Cardiac muscle cell (in vitro differentiated cells and primary cell): ENCODE data around the gene CTCF. TPM values are rescaled to one million over a fixed set of nuclear protein-coding genes. Genes with fewer than 3 reads are reported as not detected.

Experiments
- DNase-seq, 2 donors: peaks; one replicate each; pipeline versions ENCODE4 v3.0.0 to v3.0.0-alpha.2; 2010 to 2017; ENCODE audit warnings: low read depth in 1 of 2, low spot score in 1 of 2
- H3K27ac ChIP-seq: fragments of 200-600 bp; sonication (generic); 2 replicates; pipeline ENCODE4 v1.5.1; 2016
- H3K27me3 ChIP-seq: fragments of 200-600 bp; sonication (generic); 2 replicates; pipeline ENCODE4 v1.6.0; 2016; ENCODE audit warnings: control low read depth
- H3K36me3 ChIP-seq: fragments of 200-600 bp; sonication (generic); 2 replicates; pipeline ENCODE4 v1.5.1; 2016; ENCODE audit warnings: control low read depth
- H3K4me1 ChIP-seq: fragments of 200-600 bp; sonication (generic); 2 replicates; pipeline ENCODE4 v1.8.1; 2017; ENCODE audit warnings: low read depth, mild to moderate bottlenecking, mixed run types
- H3K4me3 ChIP-seq: fragments of 200-600 bp; sonication (generic); 2 replicates; pipeline ENCODE4 v1.5.1; 2016; ENCODE audit warnings: mild to moderate bottlenecking
- H3K9me3 ChIP-seq: fragments of 200-600 bp; sonication (generic); 2 replicates; pipeline ENCODE4 v1.5.1; 2017; ENCODE audit warnings: low read depth, mild to moderate bottlenecking, control low read depth
- polyA plus RNA-seq: library from polyadenylated mRNA; unstranded; fragments of >200 nt; fragmentation: Nextera tagmentation; extraction: Ambion mirVana; gene quantifications from 2 replicates; pipeline ENCODE4 v1.2.1, GENCODE V29; 2016
- total RNA-seq: library from RNA; depleted of rRNA; stranded (reverse); fragments of >200 nt; gene quantifications from 2 replicates; pipeline ENCODE4 v1.2.3, GENCODE V29; 2016
- TF ChIP-seq, protein P1 (sequence below): IDR thresholded peaks from 2 replicates; pipeline ENCODE4 v1.5.1; 2012; ENCODE audit warnings: low read depth, mild to moderate bottlenecking, low read length

Gene CTCF
- total and polyA plus RNA-seq, 2 experiments from 2014 or later: 33.9 to 38.0 TPM

DNA sequence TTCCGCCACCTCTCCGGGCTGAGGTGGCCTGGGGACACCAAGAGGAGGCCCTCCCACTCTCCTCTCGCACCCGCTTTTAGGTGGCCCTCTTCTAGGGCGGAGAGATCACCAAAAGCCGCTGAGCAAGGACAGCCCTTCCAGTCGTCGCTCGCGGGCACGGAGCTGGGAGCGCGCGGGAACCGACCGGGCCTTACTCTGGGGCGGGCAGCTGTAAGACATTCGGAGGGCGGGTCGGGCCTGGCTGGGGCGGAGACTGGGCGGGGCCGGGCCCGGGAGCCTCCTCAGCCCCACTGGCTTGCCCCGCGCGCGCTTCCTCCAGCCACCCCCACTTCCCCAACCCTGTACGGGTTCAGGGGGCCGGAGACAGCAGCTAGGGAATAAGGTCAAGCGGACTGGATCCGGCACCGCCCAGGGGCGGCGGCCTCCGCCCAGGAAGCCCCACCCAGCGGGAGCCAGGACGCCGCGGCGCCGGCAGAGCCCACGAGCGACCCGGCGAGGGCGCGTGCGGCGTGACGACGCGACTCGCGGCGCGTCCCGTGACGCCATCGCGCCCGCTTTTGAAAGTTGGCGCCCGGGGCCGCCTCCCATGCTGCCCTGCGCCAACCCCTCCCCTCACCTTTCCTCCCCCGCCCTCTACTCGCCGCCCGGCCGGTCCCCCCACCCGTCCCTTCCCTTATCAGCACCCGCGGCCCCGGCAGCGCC, 351 bp upstream of the CTCF start:
- peak; percentile 96 to 99 for DNase-seq
- Histone ChIP-seq H3K27me3 (no peaks in the 10 kb centered on the region), H3K4me1 (peaks cover 12% of the 10 kb centered on the region), H3K9me3 (no peaks in the 10 kb centered on the region), H3K36me3 (no peaks in the 10 kb centered on the region), H3K27ac (peak overlapping the region; percentile 99), H3K4me3 (peak overlapping the region; percentile 88)
- TF ChIP-seq, protein P1, sequence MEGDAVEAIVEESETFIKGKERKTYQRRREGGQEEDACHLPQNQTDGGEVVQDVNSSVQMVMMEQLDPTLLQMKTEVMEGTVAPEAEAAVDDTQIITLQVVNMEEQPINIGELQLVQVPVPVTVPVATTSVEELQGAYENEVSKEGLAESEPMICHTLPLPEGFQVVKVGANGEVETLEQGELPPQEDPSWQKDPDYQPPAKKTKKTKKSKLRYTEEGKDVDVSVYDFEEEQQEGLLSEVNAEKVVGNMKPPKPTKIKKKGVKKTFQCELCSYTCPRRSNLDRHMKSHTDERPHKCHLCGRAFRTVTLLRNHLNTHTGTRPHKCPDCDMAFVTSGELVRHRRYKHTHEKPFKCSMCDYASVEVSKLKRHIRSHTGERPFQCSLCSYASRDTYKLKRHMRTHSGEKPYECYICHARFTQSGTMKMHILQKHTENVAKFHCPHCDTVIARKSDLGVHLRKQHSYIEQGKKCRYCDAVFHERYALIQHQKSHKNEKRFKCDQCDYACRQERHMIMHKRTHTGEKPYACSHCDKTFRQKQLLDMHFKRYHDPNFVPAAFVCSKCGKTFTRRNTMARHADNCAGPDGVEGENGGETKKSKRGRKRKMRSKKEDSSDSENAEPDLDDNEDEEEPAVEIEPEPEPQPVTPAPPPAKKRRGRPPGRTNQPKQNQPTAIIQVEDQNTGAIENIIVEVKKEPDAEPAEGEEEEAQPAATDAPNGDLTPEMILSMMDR: no peak

DNA sequence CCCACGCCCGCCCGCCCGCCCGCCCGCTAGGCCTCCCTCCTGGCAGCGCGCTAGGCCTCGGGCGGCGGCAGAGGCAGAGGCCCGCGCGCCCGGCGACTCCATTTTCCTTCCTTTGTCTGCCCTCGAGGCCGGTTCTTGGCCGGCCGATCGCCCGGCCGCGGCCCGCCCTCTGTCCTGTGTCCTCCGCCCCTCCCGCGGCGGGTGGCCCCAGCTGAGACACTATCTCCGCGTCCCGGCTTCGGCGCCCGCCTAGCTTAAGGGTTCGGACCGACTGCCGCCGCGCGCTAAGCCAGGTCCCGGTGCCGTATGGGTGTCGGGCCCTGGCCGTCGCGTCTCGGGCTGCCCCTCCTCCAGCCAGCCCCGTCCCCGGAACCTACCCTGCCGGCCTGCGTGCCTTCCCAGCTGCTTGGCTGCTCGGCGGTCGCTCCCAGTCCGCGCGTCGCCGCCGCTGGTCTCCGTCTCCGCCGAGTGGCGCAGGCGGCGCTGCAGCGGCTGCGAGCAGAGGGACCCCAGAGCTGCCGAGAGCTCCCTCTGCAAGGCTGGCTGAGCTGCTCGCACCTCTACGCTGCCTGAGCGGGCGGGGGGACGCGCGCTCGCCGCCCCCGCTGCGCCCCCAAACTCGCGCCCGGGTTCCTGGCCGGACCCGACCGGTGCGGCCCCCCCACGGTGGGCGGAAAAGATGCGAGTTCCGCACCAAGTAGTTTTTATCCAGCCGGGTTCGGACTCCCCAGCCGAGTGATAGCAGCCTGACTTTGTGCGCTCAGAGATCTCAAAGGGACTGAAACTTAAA, 787 bp downstream of the CTCF start:
- H3K27ac ChIP-seq: peak overlapping the region; percentile 99
- peak overlapping the region; percentile 88 for H3K4me3 ChIP-seq
- peaks cover 12% of the 10 kb centered on the region for H3K4me1 ChIP-seq
- no peaks in the 10 kb centered on the region for H3K9me3 ChIP-seq
- no peaks in the 10 kb centered on the region for H3K36me3 ChIP-seq
- H3K27me3 ChIP-seq: no peaks in the 10 kb centered on the region
- TF ChIP-seq, protein P1: peak; percentile 14
- DNase-seq: peak; percentile 64 to 90

DNA sequence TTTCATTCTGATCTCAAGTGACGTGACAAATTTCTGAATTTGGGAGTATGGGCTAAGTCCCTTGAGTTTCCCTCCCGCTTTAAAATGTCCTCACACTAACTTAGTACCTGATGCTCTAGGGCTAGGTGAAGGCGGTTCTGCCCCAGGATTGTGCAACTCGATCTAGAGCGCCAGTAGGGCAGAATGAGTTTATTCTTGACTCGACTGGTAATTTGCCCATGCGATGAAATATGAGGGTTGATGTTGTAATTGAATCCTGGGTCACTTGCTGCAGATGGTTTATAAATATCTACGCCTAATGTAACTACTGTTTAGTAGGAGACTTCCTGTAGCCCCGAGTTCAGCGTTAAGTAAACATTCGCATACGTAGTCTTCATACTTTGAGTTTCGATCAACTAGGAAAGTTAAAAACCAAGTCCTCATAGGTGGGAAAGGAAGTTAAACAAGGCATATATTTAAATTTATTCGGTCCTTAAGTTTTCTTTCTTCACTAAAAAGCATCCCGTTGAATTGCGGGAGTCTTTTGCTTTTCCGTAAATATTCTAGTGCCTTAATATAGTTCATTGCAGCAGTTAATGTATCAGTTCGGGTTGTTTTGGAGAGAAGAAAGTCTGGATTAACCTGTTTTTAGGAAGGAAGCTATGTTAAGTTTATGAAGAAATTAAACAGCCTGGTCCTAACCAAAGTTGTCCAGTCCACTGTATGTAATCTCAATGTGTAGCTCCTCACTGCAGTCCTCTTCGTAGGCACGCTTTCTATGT, 1.6 kb downstream of the CTCF start:
- H3K36me3 ChIP-seq: no peaks in the 10 kb centered on the region
- peaks cover 12% of the 10 kb centered on the region for H3K4me1 ChIP-seq
- H3K27me3 ChIP-seq: no peaks in the 10 kb centered on the region
- DNase-seq: peak; percentile 35 to 80
- TF ChIP-seq, protein P1: no peak
- H3K9me3 ChIP-seq: no peaks in the 10 kb centered on the region
- peak overlapping the region; percentile 99 for H3K27ac ChIP-seq
- peak overlapping the region; percentile 88 for H3K4me3 ChIP-seq

DNA sequence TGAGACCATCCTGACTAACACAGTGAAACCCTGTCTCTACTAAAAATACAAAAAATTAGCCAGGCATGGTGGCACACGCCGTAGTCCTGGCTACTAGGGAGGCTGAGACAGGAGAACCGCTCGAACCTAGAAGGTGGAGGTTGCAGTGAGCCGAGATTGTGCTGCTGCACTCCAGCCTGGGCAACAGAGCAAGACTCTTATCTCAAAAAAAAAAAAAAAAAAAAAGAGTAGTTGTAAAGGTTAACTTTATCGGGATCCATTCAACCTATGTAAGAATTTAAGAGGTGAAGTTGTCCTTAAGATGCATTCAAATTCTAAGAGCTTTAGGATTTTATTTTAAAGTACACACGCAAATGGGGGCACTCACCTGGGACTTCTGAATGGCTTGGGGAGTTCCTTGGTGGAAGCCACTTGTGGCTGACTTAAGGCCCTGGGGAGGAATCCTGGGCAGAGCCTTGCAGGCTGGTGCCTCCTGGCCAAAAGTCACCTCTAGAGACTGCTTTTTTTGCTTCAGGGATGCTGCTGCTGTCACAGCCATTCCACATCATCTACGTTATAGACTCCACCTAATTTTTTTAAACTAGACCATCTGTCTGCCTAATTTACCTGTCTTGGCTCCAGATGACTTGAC, 3.3 kb downstream of the CTCF start:
- H3K9me3 ChIP-seq: no peaks in the 10 kb centered on the region
- peaks cover 12% of the 10 kb centered on the region for H3K4me1 ChIP-seq
- no peaks in the 10 kb centered on the region for H3K27me3 ChIP-seq
- no peaks in the 10 kb centered on the region for H3K36me3 ChIP-seq
- no peak overlapping the region for H3K4me3 ChIP-seq
- H3K27ac ChIP-seq: no peak overlapping the region
- no peak for DNase-seq
- TF ChIP-seq, protein P1: no peak

DNA sequence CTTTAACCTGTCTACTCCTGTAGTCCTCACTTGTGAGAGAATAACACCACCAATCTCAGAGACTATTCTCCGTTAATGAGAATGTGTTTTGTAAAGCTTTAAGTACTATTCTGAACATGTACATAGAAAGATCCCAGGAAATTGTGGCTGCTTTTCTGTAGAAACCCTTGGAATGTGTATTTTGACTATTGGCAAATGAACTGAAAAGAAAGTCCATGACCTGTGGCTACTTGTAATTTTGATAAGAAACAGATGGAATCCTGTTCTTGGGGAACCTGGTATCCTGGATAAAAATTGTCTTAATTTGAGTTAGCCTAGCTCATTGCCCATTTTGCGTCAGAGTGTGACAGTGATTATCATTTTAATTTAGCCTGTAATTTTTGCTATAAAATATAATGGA, 9.1 kb downstream of the CTCF start:
- Histone ChIP-seq H3K9me3 (no peaks in the 10 kb centered on the region), H3K4me1 (peaks cover 6% of the 10 kb centered on the region), H3K27me3 (no peaks in the 10 kb centered on the region), H3K36me3 (peaks cover 20% of the 10 kb centered on the region), H3K4me3 (no peak overlapping the region), H3K27ac (no peak overlapping the region)
- DNase-seq: peak in 1 of 2 donors; percentile 51
- TF ChIP-seq, protein P1: no peak
